Measurements from ENCODE around the gene PSMD6. TPM values are rescaled to one million over a fixed set of nuclear protein-coding genes. Genes with fewer than 3 reads are reported as not detected.

The PSMD6 gene
- 78.3 TPM for total RNA-seq
- long read RNA-seq, transcript PSMD6-201 (8 exons, 1,430 nt), result major isoform, 99 of 117 reads
- long read RNA-seq, partial matches to known transcripts, result 2 of 117 reads
- long read RNA-seq, other reads (novel, unspliced or antisense), result 9 of 117 reads

DNA sequence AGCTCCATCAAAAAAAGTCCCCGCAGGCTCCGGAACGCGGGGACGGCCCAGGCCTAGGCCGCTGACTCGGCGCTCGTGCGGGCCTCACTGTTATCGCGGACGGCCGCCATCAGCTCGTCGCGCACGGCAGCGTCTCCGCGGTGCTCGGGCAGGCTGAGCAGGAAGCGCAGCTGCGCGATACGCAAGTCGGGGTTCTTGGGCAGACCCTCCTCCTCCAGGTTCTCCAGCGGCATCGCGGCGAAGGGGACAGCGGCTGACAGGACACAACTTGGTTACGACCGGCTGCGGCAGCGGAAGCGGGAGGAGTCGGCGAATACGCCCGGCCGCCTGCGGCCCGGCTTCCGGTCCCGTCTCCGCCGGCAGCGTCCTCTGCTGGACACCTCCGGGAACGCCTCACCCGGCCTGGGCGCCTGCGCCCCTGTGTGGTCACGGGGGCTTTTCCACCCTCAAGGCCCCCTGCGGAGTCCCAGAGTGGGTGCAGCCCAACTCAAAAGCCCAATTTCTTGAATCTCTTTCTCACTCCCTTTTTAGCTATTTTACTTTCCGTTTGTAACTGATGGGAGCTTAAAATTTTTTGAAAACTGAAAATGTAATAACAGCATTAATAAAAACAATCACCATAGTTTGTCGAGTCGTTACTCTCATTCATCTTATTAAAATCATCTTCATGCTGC, at the start of gene PSMD6:
Gene PSMD6, minus strand, starts transcription at position 308 of the 674 bp plus-strand sequence. Its CDS starts 75 bp downstream, at position 233.
- Histone ChIP-seq H3K27ac (replicated peaks) (peak within 1 kb of the TSS; percentile 84), H3K36me3 (peaks cover 34% of the 10 kb centered on the region), H3K4me1 (peaks cover 43% of the 10 kb centered on the region), H3K9me3 (replicated peaks) (no peaks in the 10 kb centered on the region), H3K4me3 (peak within 1 kb of the TSS; percentile 94), H3K27me3 (ENCODE audit: low read depth) (peaks cover 6% of the 10 kb centered on the region)
- intact Hi-C loops (cut with micrococcal nuclease), result no loop called here
- TF ChIP-seq, protein P1, sequence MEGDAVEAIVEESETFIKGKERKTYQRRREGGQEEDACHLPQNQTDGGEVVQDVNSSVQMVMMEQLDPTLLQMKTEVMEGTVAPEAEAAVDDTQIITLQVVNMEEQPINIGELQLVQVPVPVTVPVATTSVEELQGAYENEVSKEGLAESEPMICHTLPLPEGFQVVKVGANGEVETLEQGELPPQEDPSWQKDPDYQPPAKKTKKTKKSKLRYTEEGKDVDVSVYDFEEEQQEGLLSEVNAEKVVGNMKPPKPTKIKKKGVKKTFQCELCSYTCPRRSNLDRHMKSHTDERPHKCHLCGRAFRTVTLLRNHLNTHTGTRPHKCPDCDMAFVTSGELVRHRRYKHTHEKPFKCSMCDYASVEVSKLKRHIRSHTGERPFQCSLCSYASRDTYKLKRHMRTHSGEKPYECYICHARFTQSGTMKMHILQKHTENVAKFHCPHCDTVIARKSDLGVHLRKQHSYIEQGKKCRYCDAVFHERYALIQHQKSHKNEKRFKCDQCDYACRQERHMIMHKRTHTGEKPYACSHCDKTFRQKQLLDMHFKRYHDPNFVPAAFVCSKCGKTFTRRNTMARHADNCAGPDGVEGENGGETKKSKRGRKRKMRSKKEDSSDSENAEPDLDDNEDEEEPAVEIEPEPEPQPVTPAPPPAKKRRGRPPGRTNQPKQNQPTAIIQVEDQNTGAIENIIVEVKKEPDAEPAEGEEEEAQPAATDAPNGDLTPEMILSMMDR (IDR thresholded peaks at IDR 0.05; ENCODE audit: borderline replicate concordance), result peak; percentile 99
- DNase-seq, result peak; percentile 89

DNA sequence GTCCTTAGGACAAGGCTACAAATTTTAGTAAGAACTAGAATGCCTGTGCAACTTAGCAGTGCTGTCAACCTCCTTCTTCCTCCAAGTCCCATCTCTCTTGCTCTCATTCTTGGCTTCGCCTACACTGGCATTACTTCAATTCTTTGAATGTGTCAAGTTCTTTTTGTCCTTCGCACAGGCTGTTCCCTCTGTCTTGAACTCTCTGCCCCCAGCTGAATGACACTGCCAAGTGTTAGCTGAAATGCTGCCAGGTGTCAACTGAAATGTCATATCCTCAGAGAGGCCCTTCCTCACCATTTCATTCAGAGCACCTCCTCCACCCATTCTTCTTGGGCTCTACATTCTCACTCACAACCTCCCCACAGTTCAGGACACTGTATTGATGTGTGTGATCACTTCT, 48.8 kb upstream of the PSMD6 start:
- DNase-seq, result no peak
- Histone ChIP-seq H3K27me3 (ENCODE audit: low read depth) (no peaks in the 10 kb centered on the region), H3K4me3 (no peak overlapping the region), H3K36me3 (no peaks in the 10 kb centered on the region), H3K9me3 (replicated peaks) (no peaks in the 10 kb centered on the region), H3K27ac (replicated peaks) (no peak overlapping the region), H3K4me1 (peaks cover 33% of the 10 kb centered on the region)
- intact Hi-C loops (cut with micrococcal nuclease), result no loop called here
- TF ChIP-seq, protein P1 (IDR thresholded peaks at IDR 0.05; ENCODE audit: borderline replicate concordance), result no peak

DNA sequence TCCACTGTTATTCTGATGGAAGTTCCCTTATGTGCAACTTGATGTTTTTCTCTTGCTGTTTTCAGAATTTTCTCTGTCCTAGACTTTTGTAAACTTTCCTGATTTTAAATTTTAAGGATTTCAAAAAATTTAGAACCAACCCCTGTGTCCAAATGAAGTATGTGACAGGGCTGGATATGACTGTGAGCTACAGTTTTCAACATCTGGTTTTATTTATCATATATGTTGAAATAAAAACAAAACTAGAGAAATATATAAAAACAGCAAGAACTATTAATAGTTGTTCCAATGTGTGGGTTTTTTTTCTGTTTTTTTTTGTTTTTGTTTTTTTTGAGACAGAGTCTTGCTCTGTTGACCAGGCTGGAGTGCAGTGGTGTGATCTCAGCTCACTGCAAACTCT, 47.4 kb upstream of the PSMD6 start:
- Histone ChIP-seq H3K27me3 (ENCODE audit: low read depth) (no peaks in the 10 kb centered on the region), H3K27ac (replicated peaks) (no peak overlapping the region), H3K9me3 (replicated peaks) (no peaks in the 10 kb centered on the region), H3K4me1 (peaks cover 35% of the 10 kb centered on the region), H3K36me3 (no peaks in the 10 kb centered on the region), H3K4me3 (no peak overlapping the region)
- TF ChIP-seq, protein P1 (IDR thresholded peaks at IDR 0.05; ENCODE audit: borderline replicate concordance), result no peak
- no peak for DNase-seq
- intact Hi-C loops (cut with micrococcal nuclease), result no loop called here

GRCh38 chr3:64067506-64068346, 44.4 kb upstream of the PSMD6 start:
- no peak overlapping the region for H3K27ac ChIP-seq (replicated peaks)
- DNase-seq, result peak; percentile 18

GRCh38 chr3:64064804-64065203, 41.5 kb upstream of the PSMD6 start:
- Histone ChIP-seq H3K27ac (replicated peaks) (no peak overlapping the region), H3K36me3 (no peaks in the 10 kb centered on the region), H3K27me3 (ENCODE audit: low read depth) (no peaks in the 10 kb centered on the region), H3K4me3 (no peak overlapping the region), H3K9me3 (replicated peaks) (no peaks in the 10 kb centered on the region), H3K4me1 (peaks cover 26% of the 10 kb centered on the region)
- DNase-seq, result no peak
- TF ChIP-seq, protein P1 (IDR thresholded peaks at IDR 0.05; ENCODE audit: borderline replicate concordance), result no peak
- intact Hi-C loops (cut with micrococcal nuclease), result no loop called here

More at GRCh38 chr3:64067506-64068346, 44.4 kb upstream of the PSMD6 start:
- intact Hi-C loops (cut with micrococcal nuclease), result no loop called here
- TF ChIP-seq, protein P1 (IDR thresholded peaks at IDR 0.05; ENCODE audit: borderline replicate concordance), result no peak
- Histone ChIP-seq H3K27me3 (ENCODE audit: low read depth) (no peaks in the 10 kb centered on the region), H3K4me1 (peaks cover 31% of the 10 kb centered on the region), H3K4me3 (no peak overlapping the region), H3K9me3 (replicated peaks) (no peaks in the 10 kb centered on the region), H3K36me3 (no peaks in the 10 kb centered on the region)

All from left ventricle myocardium inferior (tissue), 1 donor.